OCI-LY1 (cell line): ENCODE measurements around the gene ASTN1.

ENCODE experiments used
- H2AFZ ChIP-seq: fragments of 200-600 bp; sonication (generic), shearing (Covaris generic); 2 replicates; pipeline ENCODE4 v1.6.0; 2014; ENCODE audit warnings: antibody characterized with exemption, mild to moderate bottlenecking, low read length
- H3F3A ChIP-seq: fragments of 200-600 bp; sonication (generic), shearing (Covaris generic); 2 replicates; pipeline ENCODE4 v1.6.0; 2014; ENCODE audit warnings: mild to moderate bottlenecking, antibody characterized with exemption, low read length, moderate library complexity; ENCODE audit not compliant: insufficient read depth
- H3K27ac ChIP-seq: fragments of 200-600 bp; sonication (generic); 2 replicates; pipeline ENCODE4 v1.5.1; 2014; ENCODE audit warnings: low read length, mixed run types, mild to moderate bottlenecking, low read depth; ENCODE audit not compliant: poor library complexity, severe bottlenecking
- H3K27me3 ChIP-seq: fragments of 200-600 bp; sonication (generic); 2 replicates; pipeline ENCODE4 v1.6.0; 2014; ENCODE audit warnings: antibody characterized with exemption, mild to moderate bottlenecking, low read length, moderate library complexity; ENCODE audit not compliant: insufficient read depth
- H3K36me3 ChIP-seq: fragments of 200-600 bp; sonication (generic); 2 replicates; pipeline ENCODE4 v1.6.1; 2014; ENCODE audit warnings: mild to moderate bottlenecking, antibody characterized with exemption, low read length, moderate library complexity, mixed read lengths; ENCODE audit not compliant: insufficient read depth
- H3K4me1 ChIP-seq: fragments of 200-600 bp; sonication (generic); 2 replicates; pipeline ENCODE4 v1.5.1; 2014; ENCODE audit warnings: mild to moderate bottlenecking, low read length, moderate library complexity; ENCODE audit not compliant: insufficient read depth, severe bottlenecking
- H3K4me2 ChIP-seq: fragments of 200-600 bp; sonication (generic), shearing (Covaris generic); 2 replicates; pipeline ENCODE4 v1.6.1; 2014; ENCODE audit warnings: low read length
- H3K4me3 ChIP-seq: fragments of 200-600 bp; sonication (generic); 2 replicates; pipeline ENCODE4 v1.5.1; 2014; ENCODE audit warnings: low read length, low read depth, mild to moderate bottlenecking, mixed read lengths; ENCODE audit not compliant: poor library complexity, severe bottlenecking
- H3K79me2 ChIP-seq: fragments of 200-600 bp; shearing (Covaris generic); 2 replicates; pipeline ENCODE4 v1.6.1; 2016; ENCODE audit warnings: mixed run types, low read length, mixed read lengths; ENCODE audit not compliant: insufficient read depth
- H3K9ac ChIP-seq: fragments of 200-600 bp; sonication (generic), shearing (Covaris generic); 2 replicates; pipeline ENCODE4 v1.6.1; 2014; ENCODE audit warnings: mild to moderate bottlenecking, low read length, mixed read lengths
- H3K9me2 ChIP-seq: fragments of 200-600 bp; sonication (generic), shearing (Covaris generic); 2 replicates; pipeline ENCODE4 v1.6.1; 2014; ENCODE audit warnings: low read depth, mild to moderate bottlenecking, low read length, mixed read lengths
- H3K9me3 ChIP-seq: fragments of 200-600 bp; shearing (Covaris generic); 2 replicates; pipeline ENCODE4 v1.6.1; 2014; ENCODE audit warnings: low read length, mixed read lengths
- H4K20me1 ChIP-seq: fragments of 200-600 bp; sonication (generic), shearing (Covaris generic); 2 replicates; pipeline ENCODE4 v1.6.0; 2016; ENCODE audit warnings: mild to moderate bottlenecking, low read length; ENCODE audit not compliant: insufficient read depth
- EZH2 ChIP-seq: fragments of 200-600 bp; sonication (generic), shearing (Covaris generic); IDR thresholded peaks from 2 replicates; pipeline ENCODE4 v1.8.0; 2017; ENCODE audit warnings: borderline replicate concordance, mixed run types, mild to moderate bottlenecking, antibody characterized with exemption, low read length, moderate library complexity, mixed read lengths
- TF ChIP-seq, protein P1 (sequence below): fragments of 200-600 bp; sonication (generic), shearing (Covaris generic); IDR thresholded peaks from 2 replicates; pipeline ENCODE4 v1.5.1; 2017; ENCODE audit warnings: mild to moderate bottlenecking, antibody characterized with exemption, low read length, moderate library complexity, mixed read lengths

The ASTN1 gene

DNA sequence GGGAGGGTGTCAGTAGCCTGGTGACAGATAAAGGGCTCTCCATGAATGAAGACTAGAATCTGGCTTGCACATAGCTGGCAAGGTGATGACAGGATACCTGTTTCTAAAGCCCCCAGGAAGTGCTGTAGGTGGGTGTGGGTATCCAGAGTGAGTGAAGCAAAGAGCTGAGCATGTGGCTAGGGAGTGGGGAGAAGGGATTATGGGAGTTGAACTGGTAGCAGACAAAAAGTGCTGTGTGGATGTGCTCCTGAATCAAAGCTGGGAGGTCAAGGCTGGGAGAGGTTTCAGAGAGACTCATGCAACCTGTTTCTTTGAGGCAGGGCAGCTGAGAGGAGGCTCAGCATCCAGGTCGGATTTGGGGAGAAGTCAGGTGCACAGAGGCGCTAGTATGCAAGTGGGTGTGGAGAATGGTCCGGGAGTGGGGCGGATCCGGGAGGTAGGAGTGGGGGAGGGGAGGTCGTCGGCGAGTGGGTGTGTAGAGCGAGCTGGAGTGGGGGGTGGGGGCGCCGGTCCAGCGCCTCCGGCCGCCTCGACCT lies 600 bp downstream of the ASTN1 start:
- Histone ChIP-seq H3K36me3 (no peaks in the 10 kb centered on the region), H3K4me3 (no peak overlapping the region), H3K27ac (no peak overlapping the region), H2AFZ (no peak overlapping the region), H4K20me1 (no peaks in the 10 kb centered on the region), H3K9me3 (no peaks in the 10 kb centered on the region), H3K4me2 (no peak overlapping the region), H3K9ac (no peak overlapping the region), H3K4me1 (no peaks in the 10 kb centered on the region), H3K27me3 (no peaks in the 10 kb centered on the region), H3K9me2 (no peaks in the 10 kb centered on the region), H3F3A (no peaks in the 10 kb centered on the region), H3K79me2 (no peaks in the 10 kb centered on the region)
- TF ChIP-seq, protein P1, sequence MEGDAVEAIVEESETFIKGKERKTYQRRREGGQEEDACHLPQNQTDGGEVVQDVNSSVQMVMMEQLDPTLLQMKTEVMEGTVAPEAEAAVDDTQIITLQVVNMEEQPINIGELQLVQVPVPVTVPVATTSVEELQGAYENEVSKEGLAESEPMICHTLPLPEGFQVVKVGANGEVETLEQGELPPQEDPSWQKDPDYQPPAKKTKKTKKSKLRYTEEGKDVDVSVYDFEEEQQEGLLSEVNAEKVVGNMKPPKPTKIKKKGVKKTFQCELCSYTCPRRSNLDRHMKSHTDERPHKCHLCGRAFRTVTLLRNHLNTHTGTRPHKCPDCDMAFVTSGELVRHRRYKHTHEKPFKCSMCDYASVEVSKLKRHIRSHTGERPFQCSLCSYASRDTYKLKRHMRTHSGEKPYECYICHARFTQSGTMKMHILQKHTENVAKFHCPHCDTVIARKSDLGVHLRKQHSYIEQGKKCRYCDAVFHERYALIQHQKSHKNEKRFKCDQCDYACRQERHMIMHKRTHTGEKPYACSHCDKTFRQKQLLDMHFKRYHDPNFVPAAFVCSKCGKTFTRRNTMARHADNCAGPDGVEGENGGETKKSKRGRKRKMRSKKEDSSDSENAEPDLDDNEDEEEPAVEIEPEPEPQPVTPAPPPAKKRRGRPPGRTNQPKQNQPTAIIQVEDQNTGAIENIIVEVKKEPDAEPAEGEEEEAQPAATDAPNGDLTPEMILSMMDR, result no peak
- no peak for TF ChIP-seq EZH2

DNA sequence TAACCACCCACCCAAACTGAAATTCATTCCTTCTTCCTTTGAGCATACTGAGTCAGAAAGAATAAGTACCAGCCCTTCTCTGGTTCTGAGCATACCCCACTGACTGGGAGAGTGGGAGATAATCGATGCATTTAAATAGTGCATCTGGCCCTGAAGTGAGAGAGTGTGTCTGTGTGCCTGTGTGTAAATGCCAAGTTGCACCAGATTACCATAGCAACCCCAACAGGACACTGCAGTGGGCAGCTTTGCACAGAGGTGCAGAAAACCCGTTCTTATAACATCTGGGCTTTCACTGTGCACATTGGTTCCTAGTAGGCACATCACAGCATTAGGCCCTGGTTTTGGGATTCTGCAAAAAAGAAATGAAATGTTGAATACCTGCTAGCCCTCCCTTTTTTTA lies 2.3 kb downstream of the ASTN1 start:
- H4K20me1 ChIP-seq, result no peaks in the 10 kb centered on the region
- no peak overlapping the region for H3K9ac ChIP-seq
- no peaks in the 10 kb centered on the region for H3K9me2 ChIP-seq
- H3K27ac ChIP-seq, result no peak overlapping the region
- no peak overlapping the region for H3K4me2 ChIP-seq
- H2AFZ ChIP-seq, result no peak overlapping the region
- H3K4me1 ChIP-seq, result no peaks in the 10 kb centered on the region
- no peaks in the 10 kb centered on the region for H3K36me3 ChIP-seq
- H3F3A ChIP-seq, result no peaks in the 10 kb centered on the region
- TF ChIP-seq EZH2, result no peak
- TF ChIP-seq, protein P1, result no peak
- H3K4me3 ChIP-seq, result no peak overlapping the region
- H3K27me3 ChIP-seq, result no peaks in the 10 kb centered on the region
- H3K9me3 ChIP-seq, result no peaks in the 10 kb centered on the region
- H3K79me2 ChIP-seq, result no peaks in the 10 kb centered on the region

DNA sequence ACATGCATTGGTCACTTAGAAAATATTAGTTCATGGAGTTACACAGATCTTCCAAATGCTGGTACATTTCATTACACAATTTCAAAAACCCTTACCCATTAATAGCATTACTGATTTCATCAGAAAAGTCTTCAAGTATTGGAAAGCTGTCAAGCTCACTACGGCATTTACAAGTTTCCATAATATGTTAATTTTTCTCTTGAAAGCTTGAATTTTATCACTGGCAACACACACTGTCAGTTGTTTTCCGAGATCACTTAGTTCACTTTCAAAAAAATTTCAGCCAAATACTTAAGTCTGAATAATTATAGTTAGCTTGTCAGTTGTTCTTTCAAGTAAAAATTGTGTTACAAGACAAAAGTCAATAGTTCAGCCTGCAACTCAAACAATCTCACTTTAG lies 18.0 kb downstream of the ASTN1 start:
- Histone ChIP-seq H3K27me3 (no peaks in the 10 kb centered on the region), H3K4me2 (no peak overlapping the region), H3K9me2 (no peaks in the 10 kb centered on the region), H3K27ac (no peak overlapping the region), H3K79me2 (no peaks in the 10 kb centered on the region), H3K9me3 (no peaks in the 10 kb centered on the region), H3K36me3 (no peaks in the 10 kb centered on the region), H3F3A (no peaks in the 10 kb centered on the region), H3K9ac (no peak overlapping the region), H3K4me1 (no peaks in the 10 kb centered on the region), H4K20me1 (no peaks in the 10 kb centered on the region), H3K4me3 (no peak overlapping the region), H2AFZ (no peak overlapping the region)
- TF ChIP-seq EZH2, result no peak
- TF ChIP-seq, protein P1, result no peak
